CD4-positive, alpha-beta T cell (primary cell): ENCODE measurements around the gene MAMDC2. TPM values are rescaled to one million over a fixed set of nuclear protein-coding genes. Genes with fewer than 3 reads are reported as not detected.

Experiments
- ATAC-seq: fragments of 200-7000 bp; cut with Tn5 transposase; one replicate; pipeline ENCODE4 v1.10.0; 2022; ENCODE audit warnings: mild to moderate bottlenecking; ENCODE audit not compliant: poor library complexity
- CTCF ChIA-PET: fragments of 350-600 bp; sonication (Branson Sonifier 250); formaldehyde crosslinking; loops from one replicate; lab custom pipeline; 2021; ENCODE audit warnings: antibody characterized with exemption, inconsistent platforms; lab: Charles Lee
- POLR2A ChIA-PET: fragments of 350-600 bp; sonication (Branson Sonifier 250); formaldehyde crosslinking; loops from one replicate; lab custom pipeline; 2021; ENCODE audit warnings: antibody characterized with exemption, inconsistent platforms; lab: Charles Lee
- DNase-seq, 14 experiments: peaks; one replicate each; pipeline ENCODE4 v3.0.0-alpha.2; 2013 to 2020; ENCODE audit warnings: mixed read lengths in 2 of 14
- H3K27ac ChIP-seq, 2 donors: one replicate each; pipeline versions ENCODE4 v1.5.1 to v1.7.0; 2013; ENCODE audit warnings: low read length in 2 of 2, low read depth in 1 of 2, mild to moderate bottlenecking in 1 of 2
- H3K27me3 ChIP-seq, 2 experiments: 1 replicate in 1 of 2; 2 replicates in 1 of 2; pipeline versions ENCODE4 v1.6.1 to v1.7.0; 2013; ENCODE audit warnings: low read length in 2 of 2, control low read depth in 1 of 2, mild to moderate bottlenecking in 1 of 2, moderate library complexity in 1 of 2; ENCODE audit not compliant: insufficient read depth in 2 of 2, control insufficient read depth in 1 of 2
- H3K36me3 ChIP-seq: one replicate; pipeline ENCODE4 v1.6.1; 2013; ENCODE audit warnings: low read length, control low read depth; ENCODE audit not compliant: insufficient read depth
- H3K4me1 ChIP-seq: one replicate; pipeline ENCODE4 v1.6.1; 2013; ENCODE audit warnings: low read length, control low read depth; ENCODE audit not compliant: insufficient read depth
- H3K4me3 ChIP-seq: one replicate; pipeline ENCODE4 v1.5.1; 2013; ENCODE audit warnings: mild to moderate bottlenecking, low read length, moderate library complexity
- H3K9me3 ChIP-seq, 2 experiments: 1 replicate in 1 of 2; 2 replicates in 1 of 2; pipeline versions ENCODE4 v1.6.1 to v1.7.0; 2013; ENCODE audit warnings: low read length in 2 of 2, mild to moderate bottlenecking in 2 of 2, control low read depth in 1 of 2, moderate library complexity in 1 of 2; ENCODE audit not compliant: control insufficient read depth in 1 of 2, insufficient read depth in 1 of 2
- H3K27ac Mint-ChIP-seq: one replicate; pipeline ENCODE4 v1.8.0; 2020; ENCODE audit warnings: mixed read lengths
- H3K27me3 Mint-ChIP-seq: one replicate; pipeline ENCODE4 v1.8.0; 2021; ENCODE audit warnings: mixed read lengths
- H3K36me3 Mint-ChIP-seq: one replicate; pipeline ENCODE4 v1.8.0; 2021; ENCODE audit warnings: low read depth, mixed read lengths
- H3K4me1 Mint-ChIP-seq: one replicate; pipeline ENCODE4 v1.8.0; 2021; ENCODE audit warnings: low read depth, mixed read lengths
- H3K4me3 Mint-ChIP-seq: one replicate; pipeline ENCODE4 v1.8.0; 2020; ENCODE audit warnings: mild to moderate bottlenecking, mixed read lengths
- H3K9me3 Mint-ChIP-seq: one replicate; pipeline ENCODE4 v1.8.0; 2020; ENCODE audit warnings: mixed read lengths
- intact Hi-C, 2 experiments: fragments of 100-400 bp; cut with DNase I in 1 of 2; cut with micrococcal nuclease in 1 of 2; formaldehyde crosslinking; loops; one replicate each; pipeline versions ENCODE4 v1.15.1 to v1.9.0; 2023 to 2025; cut with DNase I, micrococcal nuclease
- total RNA-seq, 174 experiments: library from RNA in 2 of 174; stranded (reverse) in 2 of 174; gene quantifications; one replicate each; pipeline ENCODE4 v1.2.3 and lab custom pipeline; 2021 to 2026
- TF ChIP-seq, protein P1 (sequence below): fragments of 200-600 bp; IDR thresholded peaks from one replicate; pipeline ENCODE4 v1.8.0; 2022; ENCODE audit warnings: antibody characterized with exemption, mild to moderate bottlenecking

MAMDC2 gene
- total RNA-seq, 2 experiments from 2014 or later, result 0.08 TPM; not detected in 1

DNA sequence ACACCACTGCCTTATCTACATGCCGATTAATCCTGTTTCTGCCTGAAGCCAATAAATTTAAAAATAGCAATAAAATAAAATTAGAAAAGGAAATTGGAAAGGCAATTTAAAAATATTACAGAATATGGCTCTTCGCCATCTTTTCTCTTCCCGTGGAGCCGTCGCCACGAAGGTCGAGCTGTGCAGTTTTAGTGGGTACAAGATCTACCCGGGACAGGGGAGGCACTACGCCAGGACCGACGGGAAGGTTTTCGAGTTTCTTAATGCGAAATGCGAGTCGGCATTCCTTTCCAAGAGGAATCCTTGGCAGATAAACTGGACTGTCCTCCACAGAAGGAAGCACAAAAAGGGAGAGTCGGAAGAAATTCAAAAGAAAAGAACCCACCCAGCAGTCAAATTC lies 173.4 kb downstream of the MAMDC2 start:
- no peaks in the 10 kb centered on the region for H3K27me3 ChIP-seq
- H3K36me3 ChIP-seq, result no peaks in the 10 kb centered on the region
- no peaks in the 10 kb centered on the region for H3K4me1 Mint-ChIP-seq
- H3K27ac Mint-ChIP-seq, result no peak overlapping the region
- H3K36me3 Mint-ChIP-seq, result peaks cover 37% of the 10 kb centered on the region
- TF ChIP-seq, protein P1, sequence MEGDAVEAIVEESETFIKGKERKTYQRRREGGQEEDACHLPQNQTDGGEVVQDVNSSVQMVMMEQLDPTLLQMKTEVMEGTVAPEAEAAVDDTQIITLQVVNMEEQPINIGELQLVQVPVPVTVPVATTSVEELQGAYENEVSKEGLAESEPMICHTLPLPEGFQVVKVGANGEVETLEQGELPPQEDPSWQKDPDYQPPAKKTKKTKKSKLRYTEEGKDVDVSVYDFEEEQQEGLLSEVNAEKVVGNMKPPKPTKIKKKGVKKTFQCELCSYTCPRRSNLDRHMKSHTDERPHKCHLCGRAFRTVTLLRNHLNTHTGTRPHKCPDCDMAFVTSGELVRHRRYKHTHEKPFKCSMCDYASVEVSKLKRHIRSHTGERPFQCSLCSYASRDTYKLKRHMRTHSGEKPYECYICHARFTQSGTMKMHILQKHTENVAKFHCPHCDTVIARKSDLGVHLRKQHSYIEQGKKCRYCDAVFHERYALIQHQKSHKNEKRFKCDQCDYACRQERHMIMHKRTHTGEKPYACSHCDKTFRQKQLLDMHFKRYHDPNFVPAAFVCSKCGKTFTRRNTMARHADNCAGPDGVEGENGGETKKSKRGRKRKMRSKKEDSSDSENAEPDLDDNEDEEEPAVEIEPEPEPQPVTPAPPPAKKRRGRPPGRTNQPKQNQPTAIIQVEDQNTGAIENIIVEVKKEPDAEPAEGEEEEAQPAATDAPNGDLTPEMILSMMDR, result no peak
- POLR2A ChIA-PET, result no interaction called here
- CTCF ChIA-PET, result no interaction called here
- peaks cover 6 to 9% of the 10 kb centered on the region in 2 experiments for H3K9me3 ChIP-seq
- H3K4me3 ChIP-seq, result no peak overlapping the region
- H3K4me3 Mint-ChIP-seq, result no peak overlapping the region
- no peaks in the 10 kb centered on the region for H3K4me1 ChIP-seq
- ATAC-seq (no peak), DNase-seq (no peak)
- intact Hi-C loops, result loop anchor here in 1 of 2 experiments (10.0 kb wide), 1 partner anchor 52 kb away; no protein-coding TSS in a partner anchor
- no peak overlapping the region for H3K27ac ChIP-seq
- peaks cover 13% of the 10 kb centered on the region for H3K9me3 Mint-ChIP-seq
- no peaks in the 10 kb centered on the region for H3K27me3 Mint-ChIP-seq

DNA sequence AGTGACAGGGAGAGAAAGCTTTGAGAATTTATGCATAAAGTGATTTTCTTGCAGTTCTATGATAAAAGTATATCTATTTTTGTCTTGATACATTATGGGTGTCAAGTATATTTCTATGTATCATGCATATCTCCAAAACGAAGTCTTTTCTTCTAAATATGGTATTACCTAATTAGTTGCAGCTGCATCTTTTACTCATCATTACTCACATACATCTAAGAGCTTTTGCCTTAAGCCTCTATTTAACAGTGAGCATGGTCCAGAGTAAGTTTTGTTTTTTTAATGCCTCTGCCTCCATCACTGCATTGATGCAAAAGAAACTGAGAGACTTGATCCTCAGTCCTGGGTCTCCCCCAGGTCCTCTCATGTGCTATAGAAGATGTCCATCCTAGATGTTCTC lies 175.1 kb downstream of the MAMDC2 start:
- H3K9me3 ChIP-seq, result peaks cover 0 to 3% of the 10 kb centered on the region in 2 experiments
- H3K27ac ChIP-seq, result no peak overlapping the region
- Mint-ChIP-seq H3K36me3 (peaks cover 25% of the 10 kb centered on the region), H3K9me3 (peaks cover 5% of the 10 kb centered on the region), H3K27ac (no peak overlapping the region), H3K27me3 (no peaks in the 10 kb centered on the region), H3K4me3 (no peak overlapping the region), H3K4me1 (no peaks in the 10 kb centered on the region)
- TF ChIP-seq, protein P1, result no peak
- DNase-seq, result no peak
- intact Hi-C loops, result loop anchor here in 1 of 2 experiments (10.0 kb wide), 1 partner anchor 54 kb away; no protein-coding TSS in a partner anchor
- ChIA-PET CTCF (no interaction called here), POLR2A (no interaction called here)
- no peak for ATAC-seq
- no peak overlapping the region for H3K4me3 ChIP-seq
- H3K36me3 ChIP-seq, result no peaks in the 10 kb centered on the region
- no peaks in the 10 kb centered on the region for H3K4me1 ChIP-seq
- no peaks in the 10 kb centered on the region for H3K27me3 ChIP-seq

DNA sequence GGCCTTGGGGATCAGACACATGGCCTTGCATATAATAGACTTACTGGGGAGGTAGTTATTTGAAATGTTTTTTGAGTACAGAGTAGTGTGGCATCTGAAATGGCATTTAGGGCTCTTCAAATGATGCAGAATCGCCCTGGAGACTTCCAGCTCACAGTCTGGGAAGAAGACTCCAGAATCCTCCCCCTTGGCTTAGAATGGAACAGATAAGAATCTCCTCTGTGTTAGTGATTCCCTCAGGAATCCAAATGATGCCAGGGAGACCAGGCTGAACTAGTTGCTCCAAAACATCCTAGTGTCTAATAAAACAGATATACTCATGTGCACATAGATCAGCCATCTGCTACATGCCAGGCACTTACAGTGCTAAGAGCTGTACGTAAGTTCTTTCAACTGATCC lies 176.6 kb downstream of the MAMDC2 start:
- Histone ChIP-seq H3K9me3 (peaks cover 0 to 3% of the 10 kb centered on the region in 2 experiments), H3K27ac (no peak overlapping the region), H3K36me3 (no peaks in the 10 kb centered on the region), H3K4me1 (no peaks in the 10 kb centered on the region), H3K27me3 (no peaks in the 10 kb centered on the region), H3K4me3 (no peak overlapping the region)
- Mint-ChIP-seq H3K36me3 (peaks cover 10% of the 10 kb centered on the region), H3K4me3 (no peak overlapping the region), H3K9me3 (no peaks in the 10 kb centered on the region), H3K27me3 (no peaks in the 10 kb centered on the region), H3K27ac (no peak overlapping the region), H3K4me1 (no peaks in the 10 kb centered on the region)
- ChIA-PET CTCF (no interaction called here), POLR2A (no interaction called here)
- DNase-seq (no peak), ATAC-seq (no peak)
- TF ChIP-seq, protein P1, result no peak
- intact Hi-C loops, result no loop called here
